HEK293T (cell line): ENCODE data around the gene ARHGAP26.

Experiments
- BHLHE40 ChIP-seq: fragments of 450-650 bp; IDR thresholded peaks from 2 replicates; pipeline ENCODE4 v1.6.1; 2016; ENCODE audit warnings: mild to moderate bottlenecking, moderate library complexity, borderline replicate concordance
- ELF4 ChIP-seq: fragments of 450-650 bp; IDR thresholded peaks from 2 replicates; pipeline ENCODE4 v1.6.1; 2017; ENCODE audit warnings: antibody characterized with exemption
- FOXA1 ChIP-seq: fragments of 450-650 bp; IDR thresholded peaks from 2 replicates; pipeline ENCODE4 v1.6.1; 2016; ENCODE audit warnings: mild to moderate bottlenecking
- FOXK2 ChIP-seq: fragments of 450-650 bp; IDR thresholded peaks from 2 replicates; pipeline ENCODE4 v1.6.1; 2016; ENCODE audit warnings: mild to moderate bottlenecking
- HDGF ChIP-seq: fragments of 450-650 bp; IDR thresholded peaks from 2 replicates; pipeline ENCODE4 v1.6.1; 2017; ENCODE audit warnings: antibody characterized with exemption, borderline replicate concordance
- SP1 ChIP-seq: fragments of 450-650 bp; IDR thresholded peaks from 2 replicates; pipeline ENCODE4 v1.6.1; 2017
- SUZ12 ChIP-seq: fragments of 450-650 bp; IDR thresholded peaks from 2 replicates; pipeline ENCODE4 v1.6.1; 2016; ENCODE audit warnings: mild to moderate bottlenecking

DNA sequence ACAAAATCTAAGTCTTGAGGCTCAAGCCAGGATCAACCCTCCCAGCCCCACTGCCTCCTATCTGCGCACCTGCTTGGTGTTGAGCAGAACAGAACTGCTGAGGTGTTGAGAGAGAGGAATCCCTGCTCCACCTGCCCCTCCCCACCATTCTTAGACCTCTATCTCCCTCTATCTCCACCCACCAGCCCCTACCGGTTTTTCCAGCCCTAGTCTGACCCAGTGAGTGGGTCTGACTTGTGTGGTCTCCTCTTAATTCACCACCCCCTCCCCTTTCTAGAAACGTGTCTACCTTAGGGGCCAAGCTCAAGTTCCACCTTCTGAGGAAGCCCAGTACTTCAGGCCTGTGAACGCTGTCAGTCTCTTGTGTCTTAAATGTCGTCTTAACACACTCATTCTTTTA lies 93.7 kb downstream of the ARHGAP26 start:
- TF ChIP-seq FOXA1 = no peak
- no peak for TF ChIP-seq FOXK2
- no peak for TF ChIP-seq BHLHE40
- TF ChIP-seq SUZ12 = no peak
- no peak for TF ChIP-seq HDGF
- TF ChIP-seq ELF4 = no peak
- no peak for TF ChIP-seq SP1
